Activated T-helper 17 cell treated with anti-CD3 and anti-CD28 coated beads, Interleukin-2, amount 50 U/mL, for 72 hours (primary cell): ENCODE results near the gene YY1. TPM values are rescaled to one million over a fixed set of nuclear protein-coding genes. Genes with fewer than 3 reads are reported as not detected.

Source experiments
- ATAC-seq: fragments of 150-1000 bp; cut with Tn5 transposase; replicated peaks from 2 replicates; pipeline ENCODE4 v1.10.0; 2021; ENCODE audit warnings: mild to moderate bottlenecking, moderate library complexity
- H3K27ac Mint-ChIP-seq: one replicate; pipeline ENCODE4 v1.8.0; 2022; ENCODE audit warnings: mixed read lengths
- H3K27me3 Mint-ChIP-seq: one replicate; pipeline ENCODE4 v1.8.0; 2022; ENCODE audit warnings: mixed read lengths
- H3K36me3 Mint-ChIP-seq: one replicate; pipeline ENCODE4 v1.8.0; 2022; ENCODE audit warnings: low read depth, mild to moderate bottlenecking, mixed read lengths
- H3K4me1 Mint-ChIP-seq: one replicate; pipeline ENCODE4 v1.8.0; 2022; ENCODE audit warnings: mixed read lengths
- H3K4me3 Mint-ChIP-seq: one replicate; pipeline ENCODE4 v1.8.0; 2022; ENCODE audit warnings: mild to moderate bottlenecking, mixed read lengths
- H3K9me3 Mint-ChIP-seq: one replicate; pipeline ENCODE4 v1.8.0; 2022; ENCODE audit warnings: mixed read lengths
- total RNA-seq, 2 donors: library from RNA; stranded (reverse); gene quantifications; one replicate each; pipeline ENCODE4 v1.2.3, GENCODE V29; 2022

Gene YY1
- total RNA-seq, 2 donors from 2014 or later, result 63.8 to 77.0 TPM

- Mint-ChIP-seq H3K27ac (peak overlapping the region; percentile 37), H3K36me3 (peaks cover 69% of the 10 kb centered on the region), H3K4me3 (peak overlapping the region; percentile 46), H3K4me1 (peaks cover 55% of the 10 kb centered on the region), H3K27me3 (no peaks in the 10 kb centered on the region), H3K9me3 (no peaks in the 10 kb centered on the region)
- peak; percentile 47 for ATAC-seq
Measured at GRCh38 chr14:100246809-100247428, 8.0 kb downstream of the YY1 start.

GRCh38 chr14:100250732-100251465 is 12.0 kb downstream of the YY1 start:
- peaks cover 56% of the 10 kb centered on the region for H3K4me1 Mint-ChIP-seq
- H3K9me3 Mint-ChIP-seq, result no peaks in the 10 kb centered on the region
- peak overlapping the region; percentile 13 for H3K4me3 Mint-ChIP-seq
- H3K27me3 Mint-ChIP-seq, result no peaks in the 10 kb centered on the region
- H3K27ac Mint-ChIP-seq, result peak overlapping the region; percentile 52
- H3K36me3 Mint-ChIP-seq, result peaks cover 56% of the 10 kb centered on the region
- no peak for ATAC-seq

GRCh38 chr14:100252684-100253083 is 13.7 kb downstream of the YY1 start:
- H3K27ac Mint-ChIP-seq, result no peak overlapping the region
- H3K27me3 Mint-ChIP-seq, result no peaks in the 10 kb centered on the region
- H3K4me3 Mint-ChIP-seq, result no peak overlapping the region
- no peak for ATAC-seq
- peaks cover 47% of the 10 kb centered on the region for H3K36me3 Mint-ChIP-seq
- H3K9me3 Mint-ChIP-seq, result no peaks in the 10 kb centered on the region
- peaks cover 54% of the 10 kb centered on the region for H3K4me1 Mint-ChIP-seq

- Mint-ChIP-seq H3K27ac (no peak overlapping the region), H3K4me3 (peak overlapping the region; percentile 44), H3K27me3 (no peaks in the 10 kb centered on the region)
Measured at GRCh38 chr14:100256339-100256895, 17.5 kb downstream of the YY1 start.

GRCh38 chr14:100261621-100262020 is 22.7 kb downstream of the YY1 start:
- Mint-ChIP-seq H3K27ac (peak overlapping the region; percentile 63), H3K4me3 (peak overlapping the region; percentile 49), H3K4me1 (peaks cover 56% of the 10 kb centered on the region), H3K36me3 (peaks cover 55% of the 10 kb centered on the region), H3K27me3 (no peaks in the 10 kb centered on the region), H3K9me3 (no peaks in the 10 kb centered on the region)
- peak; percentile 97 for ATAC-seq

More at GRCh38 chr14:100256339-100256895, 17.5 kb downstream of the YY1 start:
- H3K36me3 Mint-ChIP-seq, result peaks cover 17% of the 10 kb centered on the region
- ATAC-seq, result peak; percentile 52
- H3K9me3 Mint-ChIP-seq, result no peaks in the 10 kb centered on the region
- peaks cover 59% of the 10 kb centered on the region for H3K4me1 Mint-ChIP-seq

- Mint-ChIP-seq H3K4me3 (peak overlapping the region; percentile 7), H3K36me3 (peaks cover 62% of the 10 kb centered on the region), H3K4me1 (peaks cover 54% of the 10 kb centered on the region), H3K27me3 (no peaks in the 10 kb centered on the region), H3K9me3 (no peaks in the 10 kb centered on the region), H3K27ac (peak overlapping the region; percentile 63)
- ATAC-seq, result no peak
Measured at GRCh38 chr14:100262545-100262944, 23.6 kb downstream of the YY1 start.

GRCh38 chr14:100263141-100263540 is 24.2 kb downstream of the YY1 start:
- H3K27me3 Mint-ChIP-seq, result no peaks in the 10 kb centered on the region
- H3K36me3 Mint-ChIP-seq, result peaks cover 68% of the 10 kb centered on the region
- H3K4me1 Mint-ChIP-seq, result peaks cover 48% of the 10 kb centered on the region
- peak overlapping the region; percentile 63 for H3K27ac Mint-ChIP-seq
- H3K4me3 Mint-ChIP-seq, result peak overlapping the region; percentile 7
- H3K9me3 Mint-ChIP-seq, result no peaks in the 10 kb centered on the region
- no peak for ATAC-seq

- Mint-ChIP-seq H3K27ac (no peak overlapping the region), H3K4me1 (peaks cover 30% of the 10 kb centered on the region), H3K9me3 (no peaks in the 10 kb centered on the region), H3K27me3 (no peaks in the 10 kb centered on the region), H3K36me3 (peaks cover 65% of the 10 kb centered on the region), H3K4me3 (no peak overlapping the region)
- no peak for ATAC-seq
Measured at GRCh38 chr14:100267990-100268389, 29.0 kb downstream of the YY1 start.

- no peak overlapping the region for H3K27ac Mint-ChIP-seq
- H3K27me3 Mint-ChIP-seq, result no peaks in the 10 kb centered on the region
- peaks cover 58% of the 10 kb centered on the region for H3K36me3 Mint-ChIP-seq
- no peak overlapping the region for H3K4me3 Mint-ChIP-seq
- H3K9me3 Mint-ChIP-seq, result no peaks in the 10 kb centered on the region
- peaks cover 25% of the 10 kb centered on the region for H3K4me1 Mint-ChIP-seq
- no peak for ATAC-seq
Measured at GRCh38 chr14:100268591-100269207, 29.8 kb downstream of the YY1 start.

GRCh38 chr14:100271247-100271939 is 32.4 kb downstream of the YY1 start:
- peaks cover 32% of the 10 kb centered on the region for H3K4me1 Mint-ChIP-seq
- H3K36me3 Mint-ChIP-seq, result peaks cover 55% of the 10 kb centered on the region
- H3K27me3 Mint-ChIP-seq, result no peaks in the 10 kb centered on the region
- no peak overlapping the region for H3K27ac Mint-ChIP-seq
- no peak overlapping the region for H3K4me3 Mint-ChIP-seq
- no peaks in the 10 kb centered on the region for H3K9me3 Mint-ChIP-seq
- ATAC-seq, result no peak

GRCh38 chr14:100274250-100274649 is 35.3 kb downstream of the YY1 start:
- no peaks in the 10 kb centered on the region for H3K9me3 Mint-ChIP-seq
- no peaks in the 10 kb centered on the region for H3K27me3 Mint-ChIP-seq

GRCh38 chr14:100275214-100275613 is 36.3 kb downstream of the YY1 start:
- Mint-ChIP-seq H3K4me3 (peak overlapping the region; percentile 57), H3K27ac (peak overlapping the region; percentile 89), H3K4me1 (peaks cover 31% of the 10 kb centered on the region), H3K27me3 (no peaks in the 10 kb centered on the region), H3K36me3 (peaks cover 62% of the 10 kb centered on the region), H3K9me3 (no peaks in the 10 kb centered on the region)
- ATAC-seq, result peak; percentile 90

More at GRCh38 chr14:100274250-100274649, 35.3 kb downstream of the YY1 start:
- H3K4me1 Mint-ChIP-seq, result peaks cover 27% of the 10 kb centered on the region
- peak overlapping the region; percentile 89 for H3K27ac Mint-ChIP-seq
- H3K4me3 Mint-ChIP-seq, result peak overlapping the region; percentile 57
- peaks cover 57% of the 10 kb centered on the region for H3K36me3 Mint-ChIP-seq
- no peak for ATAC-seq

GRCh38 chr14:100278702-100279101 is 39.8 kb downstream of the YY1 start:
- Mint-ChIP-seq H3K4me1 (peaks cover 31% of the 10 kb centered on the region), H3K9me3 (no peaks in the 10 kb centered on the region), H3K36me3 (peaks cover 75% of the 10 kb centered on the region), H3K4me3 (no peak overlapping the region), H3K27me3 (no peaks in the 10 kb centered on the region), H3K27ac (peak overlapping the region; percentile 82)
- ATAC-seq, result no peak

GRCh38 chr14:100279133-100279532 is 40.2 kb downstream of the YY1 start:
- Mint-ChIP-seq H3K9me3 (no peaks in the 10 kb centered on the region), H3K27ac (peak overlapping the region; percentile 82), H3K4me1 (peaks cover 29% of the 10 kb centered on the region), H3K36me3 (peaks cover 73% of the 10 kb centered on the region), H3K27me3 (no peaks in the 10 kb centered on the region), H3K4me3 (no peak overlapping the region)
- no peak for ATAC-seq
